Liver (tissue), 9 donors: ENCODE measurements around the gene ST6GALNAC3. TPM values are rescaled to one million over a fixed set of nuclear protein-coding genes. Genes with fewer than 3 reads are reported as not detected.

Experiments
- DNase-seq: peaks from one replicate; pipeline ENCODE4 v3.0.0-alpha.2; 2017; ENCODE audit warnings: low spot score
- H3K27ac ChIP-seq, 2 donors: one replicate each; pipeline ENCODE4 v1.7.0; 2013; ENCODE audit warnings: inconsistent platforms in 2 of 2, low read length in 2 of 2, control low read depth in 1 of 2, low read depth in 1 of 2, mild to moderate bottlenecking in 1 of 2
- H3K27me3 ChIP-seq, 4 donors: one replicate each; pipeline versions ENCODE4 v1.6.1 to v1.7.0; 2013; ENCODE audit warnings: low read length in 3 of 4, inconsistent platforms in 1 of 4, mild to moderate bottlenecking in 1 of 4, moderate library complexity in 1 of 4; ENCODE audit not compliant: control insufficient read depth in 4 of 4, insufficient read depth in 4 of 4
- H3K36me3 ChIP-seq, 4 donors: one replicate each; pipeline versions ENCODE4 v1.6.1 to v1.7.0; 2013; ENCODE audit warnings: low read length in 3 of 4, mild to moderate bottlenecking in 3 of 4, low read depth in 1 of 4, moderate library complexity in 1 of 4; ENCODE audit not compliant: control insufficient read depth in 4 of 4, insufficient read depth in 3 of 4
- H3K4me1 ChIP-seq, 4 donors: one replicate each; pipeline versions ENCODE4 v1.6.1 to v1.7.0; 2013; ENCODE audit warnings: low read length in 3 of 4, mild to moderate bottlenecking in 3 of 4, moderate library complexity in 1 of 4; ENCODE audit not compliant: control insufficient read depth in 4 of 4, insufficient read depth in 4 of 4
- H3K4me3 ChIP-seq, 3 donors: one replicate each; pipeline versions ENCODE4 v1.6.1 to v1.7.0; 2013; ENCODE audit warnings: low read length in 3 of 3, control low read depth in 1 of 3, low read depth in 1 of 3, mild to moderate bottlenecking in 1 of 3
- H3K9ac ChIP-seq, 2 donors: one replicate each; pipeline ENCODE4 v1.7.0; 2013; ENCODE audit warnings: low read length in 2 of 2, mild to moderate bottlenecking in 2 of 2, moderate library complexity in 2 of 2, control low read depth in 1 of 2, low read depth in 1 of 2
- H3K9me3 ChIP-seq, 4 donors: one replicate each; pipeline versions ENCODE4 v1.6.1 to v1.7.0; 2013; ENCODE audit warnings: low read length in 3 of 4; ENCODE audit not compliant: control insufficient read depth in 4 of 4
- ATF3 ChIP-seq: IDR thresholded peaks from 2 replicates; pipeline ENCODE4 v1.6.1; 2016; ENCODE audit warnings: antibody characterized with exemption
- EGR1 ChIP-seq, 2 donors: IDR thresholded peaks; 2 replicates each; pipeline ENCODE4 v1.6.1; 2016 to 2018; ENCODE audit warnings: antibody characterized with exemption in 2 of 2, low read depth in 2 of 2
- FOXA1 ChIP-seq: IDR thresholded peaks from 2 replicates; pipeline ENCODE4 v1.6.1; 2016; ENCODE audit warnings: antibody characterized with exemption
- HNF4G ChIP-seq: IDR thresholded peaks from 2 replicates; pipeline ENCODE4 v1.6.1; 2016; ENCODE audit warnings: antibody characterized with exemption
- JUND ChIP-seq, 2 donors: IDR thresholded peaks; 2 replicates each; pipeline ENCODE4 v1.6.1; 2016; ENCODE audit warnings: antibody characterized with exemption in 2 of 2
- MAX ChIP-seq: IDR thresholded peaks from 2 replicates; pipeline ENCODE4 v1.6.1; 2016; ENCODE audit warnings: antibody characterized with exemption
- NR2F2 ChIP-seq: IDR thresholded peaks from 2 replicates; pipeline ENCODE4 v1.6.1; 2016; ENCODE audit warnings: antibody characterized with exemption
- RAD21 ChIP-seq, 2 donors: IDR thresholded peaks; 2 replicates each; pipeline ENCODE4 v1.6.1; 2016; ENCODE audit warnings: antibody characterized with exemption in 2 of 2, mild to moderate bottlenecking in 2 of 2
- REST ChIP-seq: IDR thresholded peaks from 2 replicates; pipeline ENCODE4 v1.6.1; 2016; ENCODE audit warnings: antibody characterized with exemption, mild to moderate bottlenecking
- SP1 ChIP-seq: IDR thresholded peaks from 2 replicates; pipeline ENCODE4 v1.6.1; 2018; ENCODE audit warnings: antibody characterized with exemption, mild to moderate bottlenecking
- TAF1 ChIP-seq: conservative IDR thresholded peaks from 2 replicates; pipeline ENCODE4 v1.6.1; 2016; ENCODE audit warnings: antibody characterized with exemption, mild to moderate bottlenecking
- YY1 ChIP-seq: IDR thresholded peaks from 2 replicates; pipeline ENCODE4 v1.6.1; 2016; ENCODE audit warnings: antibody characterized with exemption, mild to moderate bottlenecking
- ZBTB33 ChIP-seq: IDR thresholded peaks from 2 replicates; pipeline ENCODE4 v1.6.1; 2016; ENCODE audit warnings: antibody characterized with exemption
- WGBS: extraction: QIAGEN DNeasy Blood & Tissue Kit; methylation state at CpG from one replicate; pipeline ENCODE4 v1.1.7; 2013; 5-methylcytosine and 5-hydroxymethylcytosine counted together
- polyA plus RNA-seq, 2 donors: library from polyadenylated mRNA; stranded (reverse) in 1 of 2; unstranded in 1 of 2; fragments of 200-250 nt in 1 of 2; fragments of >200 nt in 1 of 2; fragmentation: Nextera tagmentation in 1 of 2; extraction: Ambion mirVana in 1 of 2; gene quantifications; one replicate each; pipeline versions ENCODE4 v1.2.1 to v1.2.3, GENCODE V29; 2013 to 2015
- total RNA-seq, 2 donors: library from RNA; depleted of rRNA; stranded (reverse); fragments of >200 nt; gene quantifications; one replicate each; pipeline ENCODE4 v1.2.3, GENCODE V29; 2014
- TF ChIP-seq, protein P1 (sequence below): fragments of 150-350 bp; IDR thresholded peaks from 2 replicates; pipeline ENCODE4 v1.5.1; 2017; ENCODE audit warnings: improper control_type of control experiment, low read depth, low read length; ENCODE audit not compliant: missing input control
- donor health status: healthy.
- donor health status: healthy.
- donor health status: healthy.
- donor health status: healthy.
- donor health status: healthy.

ST6GALNAC3 gene
- total and polyA plus RNA-seq, 4 donors: 1.2 to 5.0 (median 3.2) TPM

GRCh38 chr1:76601465-76601864 is 526.9 kb downstream of the ST6GALNAC3 start (continued):
- no peak for TF ChIP-seq MAX
- TF ChIP-seq FOXA1: no peak
- TF ChIP-seq, protein P1, sequence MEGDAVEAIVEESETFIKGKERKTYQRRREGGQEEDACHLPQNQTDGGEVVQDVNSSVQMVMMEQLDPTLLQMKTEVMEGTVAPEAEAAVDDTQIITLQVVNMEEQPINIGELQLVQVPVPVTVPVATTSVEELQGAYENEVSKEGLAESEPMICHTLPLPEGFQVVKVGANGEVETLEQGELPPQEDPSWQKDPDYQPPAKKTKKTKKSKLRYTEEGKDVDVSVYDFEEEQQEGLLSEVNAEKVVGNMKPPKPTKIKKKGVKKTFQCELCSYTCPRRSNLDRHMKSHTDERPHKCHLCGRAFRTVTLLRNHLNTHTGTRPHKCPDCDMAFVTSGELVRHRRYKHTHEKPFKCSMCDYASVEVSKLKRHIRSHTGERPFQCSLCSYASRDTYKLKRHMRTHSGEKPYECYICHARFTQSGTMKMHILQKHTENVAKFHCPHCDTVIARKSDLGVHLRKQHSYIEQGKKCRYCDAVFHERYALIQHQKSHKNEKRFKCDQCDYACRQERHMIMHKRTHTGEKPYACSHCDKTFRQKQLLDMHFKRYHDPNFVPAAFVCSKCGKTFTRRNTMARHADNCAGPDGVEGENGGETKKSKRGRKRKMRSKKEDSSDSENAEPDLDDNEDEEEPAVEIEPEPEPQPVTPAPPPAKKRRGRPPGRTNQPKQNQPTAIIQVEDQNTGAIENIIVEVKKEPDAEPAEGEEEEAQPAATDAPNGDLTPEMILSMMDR: no peak

DNA sequence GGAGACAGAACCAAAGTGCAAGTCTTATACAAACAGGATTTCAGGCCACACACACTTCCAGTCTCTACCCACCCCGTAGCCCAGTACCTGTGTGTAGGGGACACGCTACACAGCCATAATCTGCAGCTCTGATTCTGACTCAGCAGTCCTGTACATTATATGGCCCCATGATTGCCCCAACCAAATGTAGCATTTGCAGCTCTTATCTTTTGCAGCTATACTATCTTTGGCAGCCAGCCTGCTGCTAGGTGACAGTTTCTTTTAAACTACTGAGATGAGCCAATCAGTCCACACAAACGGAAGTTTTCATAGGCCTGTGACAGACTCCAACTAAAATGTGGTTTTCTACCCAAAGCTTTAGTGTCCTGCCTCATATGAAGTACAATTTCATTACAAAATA is 533.2 kb downstream of the ST6GALNAC3 start:
- H3K9me3 ChIP-seq: no peaks in the 10 kb centered on the region
- TF ChIP-seq EGR1 (IDR thresholded peaks at IDR 0.05; ENCODE audit: low read depth in 2 of 2): no peak
- no peak for TF ChIP-seq REST
- TF ChIP-seq HNF4G: no peak
- TF ChIP-seq MAX: no peak
- TF ChIP-seq RAD21 (IDR thresholded peaks at IDR 0.05): no peak
- TF ChIP-seq NR2F2: no peak
- no peak for TF ChIP-seq TAF1
- no peak for TF ChIP-seq FOXA1
- TF ChIP-seq JUND (IDR thresholded peaks at IDR 0.05): no peak
- TF ChIP-seq, protein P1: no peak
- DNase-seq: no peak
- no peaks in the 10 kb centered on the region for H3K36me3 ChIP-seq
- no peak overlapping the region for H3K4me3 ChIP-seq
- no peak overlapping the region for H3K27ac ChIP-seq
- H3K4me1 ChIP-seq: no peaks in the 10 kb centered on the region
- H3K9ac ChIP-seq: no peak overlapping the region
- WGBS: 77% methylated on average over 3 of the region's 3 CpGs
- H3K27me3 ChIP-seq: no peaks in the 10 kb centered on the region

DNA sequence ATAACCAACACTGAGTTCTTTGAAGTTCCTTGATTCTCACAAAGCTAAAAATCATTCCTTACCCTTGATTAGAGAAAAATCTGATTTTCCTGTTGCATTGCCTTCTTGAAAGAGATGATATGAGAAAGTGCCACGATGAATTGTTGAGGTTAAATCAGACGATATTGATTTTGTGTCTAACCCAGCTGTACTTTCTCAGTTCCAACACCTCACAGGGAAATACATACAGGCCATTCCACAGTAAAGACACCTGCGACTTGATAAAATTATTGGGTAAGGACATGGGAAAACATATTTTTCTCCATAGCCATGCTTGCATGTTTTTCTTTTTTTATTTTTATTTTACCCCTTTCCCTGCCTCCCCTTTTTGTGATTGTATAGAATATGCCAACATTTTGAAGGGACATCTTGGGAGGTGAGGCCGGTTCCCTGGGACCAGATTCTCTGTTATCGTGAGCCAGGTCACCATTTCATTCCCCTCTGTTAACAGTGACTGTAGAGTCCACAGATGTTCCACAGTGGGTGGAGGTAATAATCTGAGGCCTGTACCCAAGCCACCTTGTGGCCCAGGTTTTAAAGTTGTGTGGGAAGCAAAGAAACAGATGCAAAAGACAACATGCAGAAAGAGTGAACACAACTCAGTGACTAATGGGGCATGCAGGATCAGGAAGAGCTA is 537.4 kb downstream of the ST6GALNAC3 start:
- no peaks in the 10 kb centered on the region for H3K9me3 ChIP-seq
- DNase-seq: no peak
- 84% methylated on average over 5 of the region's 5 CpGs for WGBS

More for the DNA sequence above, 537.4 kb downstream of the ST6GALNAC3 start:
- no peaks in the 10 kb centered on the region for H3K27me3 ChIP-seq
- no peak overlapping the region for H3K9ac ChIP-seq
- no peaks in the 10 kb centered on the region for H3K4me1 ChIP-seq
- no peaks in the 10 kb centered on the region for H3K36me3 ChIP-seq
- no peak overlapping the region for H3K27ac ChIP-seq
- TF ChIP-seq RAD21 (IDR thresholded peaks at IDR 0.05) (no peak), ZBTB33 (no peak), REST (no peak), FOXA1 (no peak), HNF4G (no peak), YY1 (no peak), JUND (IDR thresholded peaks at IDR 0.05) (no peak), ATF3 (no peak), NR2F2 (no peak), SP1 (no peak), TAF1 (no peak)
- H3K4me3 ChIP-seq: no peak overlapping the region
